Brain microvascular endothelial cell (primary cell): ENCODE results near the gene ELMO1.

Experiments
- DNase-seq: peaks from one replicate; pipeline ENCODE4 v3.0.0-alpha.2; 2020
- H3K27ac ChIP-seq: fragments of 250-450 bp; sonication (Bioruptor Pico); 2 replicates; pipeline ENCODE4 v1.5.1; 2020; ENCODE audit warnings: mild to moderate bottlenecking, moderate library complexity
- H3K27me3 ChIP-seq: fragments of 250-450 bp; sonication (Bioruptor Pico); replicated peaks from 2 replicates; pipeline ENCODE4 v1.5.1; 2020; ENCODE audit warnings: mild to moderate bottlenecking
- H3K36me3 ChIP-seq: fragments of 250-450 bp; sonication (Bioruptor Pico); replicated peaks from 2 replicates; pipeline ENCODE4 v1.5.1; 2020; ENCODE audit warnings: mild to moderate bottlenecking
- H3K4me3 ChIP-seq: 2 replicates; pipeline ENCODE4 v1.5.1; 2011; ENCODE audit warnings: low read depth, mild to moderate bottlenecking, control low read depth, low read length, moderate library complexity
- in situ Hi-C: cut with HindIII; loops from 2 replicates; pipeline ENCODE4 v1.10.0; 2017; ENCODE audit warnings: low sequenced_read_pairs, low pct_ligation_motif_present
- TF ChIP-seq, protein P1 (sequence below): IDR thresholded peaks from 2 replicates; pipeline ENCODE4 v1.5.1; 2011; ENCODE audit warnings: low read depth, mild to moderate bottlenecking, moderate library complexity, low read length, control low read depth, inconsistent platforms; ENCODE audit errors: missing control alignments

Gene ELMO1

DNA sequence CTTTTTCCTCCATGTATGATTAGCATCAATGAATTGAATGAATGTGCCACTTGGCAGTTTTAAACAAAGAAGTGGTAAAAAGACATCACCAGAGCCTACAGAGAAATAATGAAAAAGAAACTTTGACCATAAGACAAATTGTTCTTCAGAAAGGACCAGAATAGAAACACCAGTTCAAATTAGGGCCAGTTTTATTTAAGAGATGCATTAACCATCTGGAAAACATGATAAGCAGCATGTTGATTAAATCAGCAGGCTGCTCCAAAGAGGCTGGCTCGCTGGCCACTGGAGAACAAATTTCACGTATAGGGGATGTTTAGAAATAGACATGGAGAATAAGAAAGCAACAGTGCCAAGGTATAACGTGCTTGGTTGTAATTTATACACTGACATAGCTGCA is 482.0 kb downstream of the ELMO1 start:
- no peak overlapping the region for H3K27ac ChIP-seq
- H3K4me3 ChIP-seq: no peak overlapping the region
- TF ChIP-seq, protein P1, sequence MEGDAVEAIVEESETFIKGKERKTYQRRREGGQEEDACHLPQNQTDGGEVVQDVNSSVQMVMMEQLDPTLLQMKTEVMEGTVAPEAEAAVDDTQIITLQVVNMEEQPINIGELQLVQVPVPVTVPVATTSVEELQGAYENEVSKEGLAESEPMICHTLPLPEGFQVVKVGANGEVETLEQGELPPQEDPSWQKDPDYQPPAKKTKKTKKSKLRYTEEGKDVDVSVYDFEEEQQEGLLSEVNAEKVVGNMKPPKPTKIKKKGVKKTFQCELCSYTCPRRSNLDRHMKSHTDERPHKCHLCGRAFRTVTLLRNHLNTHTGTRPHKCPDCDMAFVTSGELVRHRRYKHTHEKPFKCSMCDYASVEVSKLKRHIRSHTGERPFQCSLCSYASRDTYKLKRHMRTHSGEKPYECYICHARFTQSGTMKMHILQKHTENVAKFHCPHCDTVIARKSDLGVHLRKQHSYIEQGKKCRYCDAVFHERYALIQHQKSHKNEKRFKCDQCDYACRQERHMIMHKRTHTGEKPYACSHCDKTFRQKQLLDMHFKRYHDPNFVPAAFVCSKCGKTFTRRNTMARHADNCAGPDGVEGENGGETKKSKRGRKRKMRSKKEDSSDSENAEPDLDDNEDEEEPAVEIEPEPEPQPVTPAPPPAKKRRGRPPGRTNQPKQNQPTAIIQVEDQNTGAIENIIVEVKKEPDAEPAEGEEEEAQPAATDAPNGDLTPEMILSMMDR: no peak
- no peak for DNase-seq
- H3K27me3 ChIP-seq: no peaks in the 10 kb centered on the region
- in situ Hi-C loops: no loop called here
- H3K36me3 ChIP-seq: no peaks in the 10 kb centered on the region

DNA sequence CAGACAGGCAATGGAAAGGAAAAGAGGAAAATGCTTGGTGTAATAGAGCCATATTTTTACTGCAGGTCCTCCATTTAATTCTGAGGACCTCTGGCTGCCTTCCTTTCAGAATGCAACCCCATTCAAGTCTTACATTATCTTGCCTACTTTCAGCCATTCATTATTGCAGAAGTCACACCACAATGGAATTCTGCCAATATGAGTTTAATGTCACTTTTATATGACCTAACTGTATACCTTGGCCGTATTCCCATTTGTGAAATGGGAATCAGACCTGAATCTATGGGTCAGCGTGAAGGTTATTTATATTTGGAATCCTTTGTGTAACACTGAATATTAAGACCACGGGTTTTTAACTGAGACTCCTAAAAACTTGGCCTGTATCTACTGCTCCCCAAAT is 482.6 kb downstream of the ELMO1 start:
- Histone ChIP-seq H3K36me3 (no peaks in the 10 kb centered on the region), H3K27ac (no peak overlapping the region), H3K4me3 (no peak overlapping the region), H3K27me3 (no peaks in the 10 kb centered on the region)
- no peak for DNase-seq
- TF ChIP-seq, protein P1: no peak
- in situ Hi-C loops: no loop called here

DNA sequence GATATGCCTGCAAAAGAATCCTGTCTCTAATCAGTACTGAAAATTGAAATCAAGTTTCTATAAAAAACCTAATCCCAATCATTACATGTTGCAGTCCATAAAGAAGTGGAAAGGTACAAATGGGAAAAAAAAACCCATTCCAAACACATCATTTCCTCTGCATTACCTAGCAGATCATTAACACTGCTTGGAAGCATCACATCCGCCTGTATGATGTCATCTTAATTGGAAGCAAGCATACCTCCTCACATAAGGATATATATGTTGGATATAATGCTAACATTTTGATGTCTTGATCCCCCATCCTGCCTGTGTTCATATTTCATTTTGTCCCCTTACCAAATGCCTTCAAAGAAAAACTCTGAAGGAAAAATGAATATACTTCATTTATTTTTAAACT is 483.0 kb downstream of the ELMO1 start:
- in situ Hi-C loops: no loop called here

DNA sequence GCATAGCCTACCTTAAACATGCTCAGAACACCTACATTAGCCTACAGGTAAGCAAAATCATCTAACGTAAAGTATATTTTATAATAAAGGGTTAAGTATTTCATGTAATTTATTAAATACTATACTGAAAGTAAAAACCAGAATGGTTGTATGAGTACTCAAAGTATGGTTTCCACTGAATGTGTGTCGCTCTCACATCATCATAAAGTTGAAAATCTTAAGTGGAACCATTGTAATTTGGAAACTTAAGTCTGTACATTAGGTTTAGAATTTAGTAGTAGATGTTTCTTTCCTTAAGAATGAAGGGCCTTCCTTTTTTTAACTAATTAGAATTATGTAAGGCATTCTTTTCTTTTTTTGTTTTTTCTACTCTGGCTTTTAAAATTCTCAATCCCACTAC is 484.4 kb downstream of the ELMO1 start:
- no peak overlapping the region for H3K4me3 ChIP-seq
- H3K27ac ChIP-seq: no peak overlapping the region
- TF ChIP-seq, protein P1: no peak
- no peaks in the 10 kb centered on the region for H3K36me3 ChIP-seq
- no peaks in the 10 kb centered on the region for H3K27me3 ChIP-seq
- DNase-seq: no peak
- in situ Hi-C loops: no loop called here

More for the DNA sequence above, 483.0 kb downstream of the ELMO1 start:
- no peaks in the 10 kb centered on the region for H3K36me3 ChIP-seq
- TF ChIP-seq, protein P1: no peak
- no peak overlapping the region for H3K27ac ChIP-seq
- H3K27me3 ChIP-seq: no peaks in the 10 kb centered on the region
- no peak overlapping the region for H3K4me3 ChIP-seq
- DNase-seq: no peak

DNA sequence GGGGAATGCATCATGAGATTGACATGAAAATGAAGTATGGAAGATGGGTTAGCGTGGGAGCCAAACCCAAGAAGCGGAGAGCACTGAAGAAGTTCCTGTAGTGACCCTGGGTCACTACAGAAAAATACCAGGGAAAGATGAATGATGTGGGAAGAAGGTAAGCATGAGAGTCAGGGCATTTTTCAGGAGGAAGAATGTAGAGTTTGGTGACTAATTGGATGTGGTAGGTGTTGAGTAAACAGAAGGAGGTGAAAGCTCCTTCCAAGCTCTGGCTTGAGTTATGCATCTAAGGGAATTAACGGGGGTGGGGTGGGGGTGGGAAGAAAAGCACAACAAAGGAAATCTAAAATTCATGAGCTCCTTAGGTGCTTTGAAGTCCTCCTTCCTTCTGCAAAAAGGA is 486.3 kb downstream of the ELMO1 start:
- no peak overlapping the region for H3K4me3 ChIP-seq
- no peak for DNase-seq
- H3K27me3 ChIP-seq: no peaks in the 10 kb centered on the region
- in situ Hi-C loops: no loop called here
- TF ChIP-seq, protein P1: no peak
- H3K36me3 ChIP-seq: no peaks in the 10 kb centered on the region
- H3K27ac ChIP-seq: no peak overlapping the region

DNA sequence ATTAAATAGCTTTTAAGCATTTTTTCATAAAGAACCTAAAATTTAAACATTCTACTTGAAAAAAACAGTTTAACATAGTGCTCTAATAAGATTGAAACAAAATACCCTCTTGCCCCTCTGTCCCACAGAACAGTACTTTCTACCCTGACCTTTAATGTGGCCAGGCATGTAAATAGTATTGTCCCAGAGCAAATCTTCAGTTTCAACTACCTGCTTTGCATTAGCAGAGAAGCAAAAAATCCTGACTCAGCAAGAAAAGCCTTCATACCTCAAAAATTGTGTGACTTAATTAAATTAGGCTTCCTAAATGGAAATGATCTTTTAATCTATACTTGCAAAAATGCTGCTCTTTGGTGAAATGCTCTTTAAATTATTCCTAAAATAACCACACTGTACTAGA is 487.0 kb downstream of the ELMO1 start:
- H3K27ac ChIP-seq: no peak overlapping the region
- in situ Hi-C loops: no loop called here
- no peaks in the 10 kb centered on the region for H3K27me3 ChIP-seq
- no peaks in the 10 kb centered on the region for H3K36me3 ChIP-seq
- TF ChIP-seq, protein P1: no peak
- no peak for DNase-seq
- no peak overlapping the region for H3K4me3 ChIP-seq
